HEK293T (cell line): Measurements from ENCODE around the gene TEX2.

Experiments used
- ARNT ChIP-seq: fragments of 450-650 bp; IDR thresholded peaks from 2 replicates; pipeline ENCODE4 v1.6.1; 2017; ENCODE audit warnings: mild to moderate bottlenecking
- BHLHE40 ChIP-seq: fragments of 450-650 bp; IDR thresholded peaks from 2 replicates; pipeline ENCODE4 v1.6.1; 2016; ENCODE audit warnings: mild to moderate bottlenecking, moderate library complexity, borderline replicate concordance
- CTBP1 ChIP-seq: fragments of 450-650 bp; IDR thresholded peaks from 2 replicates; pipeline ENCODE4 v1.6.1; 2016; ENCODE audit warnings: borderline replicate concordance
- ELF4 ChIP-seq: fragments of 450-650 bp; IDR thresholded peaks from 2 replicates; pipeline ENCODE4 v1.6.1; 2017; ENCODE audit warnings: antibody characterized with exemption
- FOXA1 ChIP-seq: fragments of 450-650 bp; IDR thresholded peaks from 2 replicates; pipeline ENCODE4 v1.6.1; 2016; ENCODE audit warnings: mild to moderate bottlenecking
- FOXK2 ChIP-seq: fragments of 450-650 bp; IDR thresholded peaks from 2 replicates; pipeline ENCODE4 v1.6.1; 2016; ENCODE audit warnings: mild to moderate bottlenecking
- FOXM1 ChIP-seq: fragments of 450-650 bp; IDR thresholded peaks from 2 replicates; pipeline ENCODE4 v1.6.1; 2017; ENCODE audit warnings: mild to moderate bottlenecking, borderline replicate concordance
- HDGF ChIP-seq: fragments of 450-650 bp; IDR thresholded peaks from 2 replicates; pipeline ENCODE4 v1.6.1; 2017; ENCODE audit warnings: antibody characterized with exemption, borderline replicate concordance
- L3MBTL2 ChIP-seq: fragments of 450-650 bp; conservative IDR thresholded peaks from 2 replicates; pipeline ENCODE4 v1.6.1; 2016; ENCODE audit warnings: mild to moderate bottlenecking
- LEF1 ChIP-seq: fragments of 450-650 bp; IDR thresholded peaks from 2 replicates; pipeline ENCODE4 v1.6.1; 2017; ENCODE audit warnings: mild to moderate bottlenecking, borderline replicate concordance
- NFRKB ChIP-seq: fragments of 450-650 bp; IDR thresholded peaks from 2 replicates; pipeline ENCODE4 v1.6.1; 2016; ENCODE audit warnings: mild to moderate bottlenecking, moderate library complexity
- SP1 ChIP-seq: fragments of 450-650 bp; IDR thresholded peaks from 2 replicates; pipeline ENCODE4 v1.6.1; 2017
- SUZ12 ChIP-seq: fragments of 450-650 bp; IDR thresholded peaks from 2 replicates; pipeline ENCODE4 v1.6.1; 2016; ENCODE audit warnings: mild to moderate bottlenecking
- TARDBP ChIP-seq: fragments of 450-650 bp; IDR thresholded peaks from 2 replicates; pipeline ENCODE4 v1.6.1; 2016

DNA sequence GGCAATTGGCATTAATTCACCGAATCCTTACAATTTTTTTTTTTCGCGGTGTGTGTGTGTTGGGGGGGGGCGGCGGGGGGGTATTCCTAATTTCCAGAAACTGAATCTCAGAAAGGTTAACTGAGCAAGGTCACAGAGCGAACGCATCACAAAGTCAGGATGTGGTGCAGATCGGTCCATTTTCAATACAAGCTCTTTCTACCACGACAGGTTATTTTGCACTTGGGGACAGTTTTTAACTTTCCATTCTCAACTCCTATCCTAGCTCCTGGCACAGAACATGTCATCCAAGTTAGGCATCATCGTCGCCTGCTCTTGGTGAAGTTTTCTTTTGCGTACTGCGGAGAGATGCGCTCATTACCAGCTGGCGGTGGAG lies 117.7 kb downstream of the TEX2 start:
- no peak for TF ChIP-seq SUZ12
- TF ChIP-seq BHLHE40: no peak
- no peak for TF ChIP-seq FOXK2
- TF ChIP-seq CTBP1: no peak
- no peak for TF ChIP-seq ARNT
- TF ChIP-seq SP1: no peak
- no peak for TF ChIP-seq TARDBP
- TF ChIP-seq FOXA1: no peak
- TF ChIP-seq L3MBTL2: no peak
- TF ChIP-seq HDGF: 0 out of 2 replicates have a peak, but pooled peaks have one; percentile 34
- TF ChIP-seq ELF4: no peak
- TF ChIP-seq NFRKB: no peak
- TF ChIP-seq LEF1: no peak
- TF ChIP-seq FOXM1: no peak
